Measurements from ENCODE around the gene ADM5.

Gene ADM5

DNA sequence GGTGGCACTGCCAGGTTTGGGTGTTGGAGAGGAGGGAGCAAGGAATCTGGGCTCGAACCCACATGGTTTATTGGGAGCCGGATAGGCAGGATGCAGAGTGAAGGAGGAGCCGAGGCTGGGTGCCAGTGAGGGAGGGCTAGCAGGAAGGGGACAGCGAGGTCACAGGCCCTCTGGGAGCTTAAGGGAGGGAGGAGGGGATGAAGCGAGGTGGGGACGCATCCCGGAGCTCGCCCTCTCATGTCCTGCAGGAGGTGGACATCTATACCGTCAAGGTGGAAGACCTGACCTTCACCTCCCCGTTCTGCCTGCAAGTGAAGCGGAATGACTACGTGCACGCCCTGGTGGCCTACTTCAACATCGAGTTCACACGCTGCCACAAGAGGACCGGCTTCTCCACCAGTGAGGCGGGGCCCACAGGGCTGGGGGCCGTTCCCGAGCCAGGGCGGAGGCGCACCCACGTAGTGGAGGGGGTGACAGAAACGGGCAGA, 3.5 kb upstream of the ADM5 start:
- H3K36me3 ChIP-seq (ENCODE audit: control insufficient read depth in 4 of 4, insufficient read depth in 4 of 4, low read length in 3 of 4): peaks cover 9 to 74% (median 43%) of the 10 kb centered on the region in 4 experiments
- peaks cover 0 to 41% (median 25%) of the 10 kb centered on the region in 4 experiments for H3K4me1 ChIP-seq (ENCODE audit: control extremely low read depth in 1 of 4, control insufficient read depth in 4 of 4, insufficient read depth in 4 of 4, low read length in 3 of 4)
- H3K4me3 ChIP-seq (ENCODE audit: control insufficient read depth in 1 of 7, extremely low read depth in 1 of 7, insufficient read depth in 4 of 7, low read depth in 2 of 7, low read length in 6 of 7): no peak overlapping the region
- no peak overlapping the region for H3K27ac ChIP-seq (ENCODE audit: insufficient read depth in 1 of 2, low read depth in 1 of 2, low read length in 2 of 2, poor library complexity in 1 of 2, severe bottlenecking in 2 of 2)
- 96% methylated on average over 22 of the region's 23 CpGs for WGBS (ENCODE audit: insufficient coverage)
- ChIA-PET CTCF (interaction anchor here (1.0 to 2.4 kb wide), 4 partner anchors 8 to 77 kb away, joined by 3 to 7 read pairs (median 4); partner anchors contain the start of genes PRMT1 and TSKS), POLR2A (interaction anchor here (0.6 kb wide), 1 partner anchor 113 kb away, joined by 6 read pairs; no protein-coding TSS in a partner anchor)
- H3K9me3 ChIP-seq (ENCODE audit: control extremely low read depth in 1 of 5, control insufficient read depth in 4 of 5, insufficient read depth in 2 of 5, low read depth in 1 of 5, low read length in 4 of 5): no peaks in the 10 kb centered on the region
- peaks cover 0 to 20% (median 14%) of the 10 kb centered on the region in 5 experiments for H3K27me3 ChIP-seq (replicated peaks in 2 of 5; ENCODE audit: control insufficient read depth in 4 of 5, insufficient read depth in 5 of 5, low read length in 4 of 5)
- no peak for DNase-seq

GRCh38 chr19:49686503-49687088, 2.8 kb upstream of the ADM5 start:
- CTCF ChIA-PET: interaction anchor here (1.0 to 2.4 kb wide), 2 partner anchors 9 to 77 kb away, joined by 3 to 7 read pairs; partner anchors contain the start of genes PRMT1 and TSKS
- 92% methylated on average over 13 of the region's 27 CpGs for WGBS (ENCODE audit: insufficient coverage)

DNA sequence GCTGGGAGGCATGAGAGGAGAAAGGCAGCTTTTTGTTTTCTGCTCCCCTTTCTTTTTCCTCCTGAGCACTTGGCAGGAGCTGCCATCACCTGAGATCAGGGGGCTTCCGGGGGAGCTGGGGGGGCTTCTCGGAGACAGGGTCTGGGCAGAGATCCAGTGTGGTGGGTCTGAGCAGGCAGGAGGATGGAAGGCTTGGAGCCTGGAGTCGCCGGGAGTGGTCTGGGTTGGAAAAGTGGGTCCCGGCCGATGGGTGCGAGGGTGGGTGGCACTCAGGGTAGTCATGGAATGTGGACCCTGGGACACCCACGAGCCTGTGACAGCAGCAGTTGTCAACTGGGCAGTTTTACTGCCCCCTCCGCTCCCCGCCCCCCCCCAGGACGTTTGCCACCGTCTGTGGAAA, 2.2 kb upstream of the ADM5 start:
- Histone ChIP-seq H3K27me3 (replicated peaks in 2 of 5; ENCODE audit: control insufficient read depth in 4 of 5, insufficient read depth in 5 of 5, low read length in 4 of 5) (peaks cover 0 to 33% (median 19%) of the 10 kb centered on the region in 5 experiments), H3K4me3 (ENCODE audit: control insufficient read depth in 1 of 7, extremely low read depth in 1 of 7, insufficient read depth in 4 of 7, low read depth in 2 of 7, low read length in 6 of 7) (no peak overlapping the region), H3K4me1 (ENCODE audit: control extremely low read depth in 1 of 4, control insufficient read depth in 4 of 4, insufficient read depth in 4 of 4, low read length in 3 of 4) (peaks cover 0 to 48% (median 29%) of the 10 kb centered on the region in 4 experiments), H3K27ac (ENCODE audit: insufficient read depth in 1 of 2, low read depth in 1 of 2, low read length in 2 of 2, poor library complexity in 1 of 2, severe bottlenecking in 2 of 2) (no peak overlapping the region), H3K9me3 (ENCODE audit: control extremely low read depth in 1 of 5, control insufficient read depth in 4 of 5, insufficient read depth in 2 of 5, low read depth in 1 of 5, low read length in 4 of 5) (no peaks in the 10 kb centered on the region), H3K36me3 (ENCODE audit: control insufficient read depth in 4 of 4, insufficient read depth in 4 of 4, low read length in 3 of 4) (peaks cover 5 to 68% (median 38%) of the 10 kb centered on the region in 4 experiments)
- ChIA-PET CTCF (interaction anchor here (2.4 kb wide), 1 partner anchor 9 kb away, joined by 7 read pairs; the partner anchor contains the start of gene PRMT1), POLR2A (no interaction called here)
- 100% methylated on average over 6 of the region's 12 CpGs for WGBS (ENCODE audit: insufficient coverage)
- DNase-seq: no peak

More at GRCh38 chr19:49686503-49687088, 2.8 kb upstream of the ADM5 start:
- Histone ChIP-seq H3K4me3 (ENCODE audit: control insufficient read depth in 1 of 7, extremely low read depth in 1 of 7, insufficient read depth in 4 of 7, low read depth in 2 of 7, low read length in 6 of 7) (no peak overlapping the region), H3K36me3 (ENCODE audit: control insufficient read depth in 4 of 4, insufficient read depth in 4 of 4, low read length in 3 of 4) (peaks cover 9 to 74% (median 43%) of the 10 kb centered on the region in 4 experiments), H3K27ac (ENCODE audit: insufficient read depth in 1 of 2, low read depth in 1 of 2, low read length in 2 of 2, poor library complexity in 1 of 2, severe bottlenecking in 2 of 2) (no peak overlapping the region), H3K27me3 (replicated peaks in 2 of 5; ENCODE audit: control insufficient read depth in 4 of 5, insufficient read depth in 5 of 5, low read length in 4 of 5) (peaks cover 0 to 27% (median 17%) of the 10 kb centered on the region in 5 experiments), H3K4me1 (ENCODE audit: control extremely low read depth in 1 of 4, control insufficient read depth in 4 of 4, insufficient read depth in 4 of 4, low read length in 3 of 4) (peaks cover 0 to 47% (median 29%) of the 10 kb centered on the region in 4 experiments), H3K9me3 (ENCODE audit: control extremely low read depth in 1 of 5, control insufficient read depth in 4 of 5, insufficient read depth in 2 of 5, low read depth in 1 of 5, low read length in 4 of 5) (no peaks in the 10 kb centered on the region)
- no peak for DNase-seq
- POLR2A ChIA-PET: no interaction called here

DNA sequence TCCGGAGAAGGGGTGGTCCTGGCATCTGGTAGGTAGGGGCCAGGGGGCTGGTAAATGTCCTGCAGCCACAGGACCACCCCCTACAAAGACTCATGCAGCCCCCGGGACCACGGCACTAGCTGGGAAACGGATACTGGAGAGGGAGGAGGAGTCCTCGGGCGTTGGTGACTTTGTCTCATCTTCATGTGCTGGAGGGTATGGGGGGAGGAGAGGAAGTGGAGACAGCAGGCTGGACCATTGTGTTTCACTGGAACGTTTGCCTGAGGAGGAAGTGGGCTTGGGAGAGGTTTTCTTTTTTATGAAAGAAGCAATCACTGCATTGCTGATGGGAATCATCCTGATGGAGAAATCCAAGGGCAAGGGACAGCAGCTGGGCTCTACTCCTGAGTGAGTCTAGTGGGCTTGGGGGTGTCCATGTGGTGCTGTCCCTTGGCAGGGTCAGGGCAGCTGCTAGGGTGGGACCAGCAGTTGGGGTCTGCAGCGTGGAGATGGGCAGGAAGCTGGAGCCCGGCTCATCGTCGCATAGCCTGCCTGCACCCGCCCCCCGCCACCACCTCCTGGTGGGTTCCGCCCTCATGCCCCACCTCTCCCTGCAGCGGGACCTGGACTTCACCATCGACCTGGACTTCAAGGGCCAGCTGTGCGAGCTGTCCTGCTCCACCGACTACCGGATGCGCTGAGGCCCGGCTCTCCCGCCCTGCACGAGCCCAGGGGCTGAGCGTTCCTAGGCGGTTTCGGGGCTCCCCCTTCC, 1.7 kb upstream of the ADM5 start:
- Histone ChIP-seq H3K36me3 (ENCODE audit: control insufficient read depth in 4 of 4, insufficient read depth in 4 of 4, low read length in 3 of 4) (peaks cover 2 to 63% (median 34%) of the 10 kb centered on the region in 4 experiments), H3K4me1 (ENCODE audit: control extremely low read depth in 1 of 4, control insufficient read depth in 4 of 4, insufficient read depth in 4 of 4, low read length in 3 of 4) (peaks cover 0 to 48% (median 29%) of the 10 kb centered on the region in 4 experiments), H3K9me3 (ENCODE audit: control extremely low read depth in 1 of 5, control insufficient read depth in 4 of 5, insufficient read depth in 2 of 5, low read depth in 1 of 5, low read length in 4 of 5) (no peaks in the 10 kb centered on the region), H3K27ac (ENCODE audit: insufficient read depth in 1 of 2, low read depth in 1 of 2, low read length in 2 of 2, poor library complexity in 1 of 2, severe bottlenecking in 2 of 2) (no peak overlapping the region), H3K4me3 (ENCODE audit: control insufficient read depth in 1 of 7, extremely low read depth in 1 of 7, insufficient read depth in 4 of 7, low read depth in 2 of 7, low read length in 6 of 7) (no peak overlapping the region), H3K27me3 (replicated peaks in 2 of 5; ENCODE audit: control insufficient read depth in 4 of 5, insufficient read depth in 5 of 5, low read length in 4 of 5) (peaks cover 0 to 38% (median 23%) of the 10 kb centered on the region in 5 experiments)
- WGBS (ENCODE audit: insufficient coverage): 70% methylated on average over 20 of the region's 26 CpGs
- no peak for DNase-seq
- ChIA-PET CTCF (interaction anchor here (2.4 kb wide), 1 partner anchor 10 kb away, joined by 7 read pairs; the partner anchor contains the start of gene PRMT1), POLR2A (interaction anchor here (0.9 kb wide), 1 partner anchor 182 kb away, joined by 3 read pairs; no protein-coding TSS in a partner anchor)

- WGBS (ENCODE audit: insufficient coverage): 78% methylated on average over 6 of the region's 12 CpGs
- Histone ChIP-seq H3K4me3 (ENCODE audit: control insufficient read depth in 1 of 7, extremely low read depth in 1 of 7, insufficient read depth in 4 of 7, low read depth in 2 of 7, low read length in 6 of 7) (no peak overlapping the region), H3K4me1 (ENCODE audit: control extremely low read depth in 1 of 4, control insufficient read depth in 4 of 4, insufficient read depth in 4 of 4, low read length in 3 of 4) (peaks cover 0 to 48% (median 29%) of the 10 kb centered on the region in 4 experiments), H3K9me3 (ENCODE audit: control extremely low read depth in 1 of 5, control insufficient read depth in 4 of 5, insufficient read depth in 2 of 5, low read depth in 1 of 5, low read length in 4 of 5) (no peaks in the 10 kb centered on the region), H3K36me3 (ENCODE audit: control insufficient read depth in 4 of 4, insufficient read depth in 4 of 4, low read length in 3 of 4) (peaks cover 2 to 58% (median 31%) of the 10 kb centered on the region in 4 experiments), H3K27ac (ENCODE audit: insufficient read depth in 1 of 2, low read depth in 1 of 2, low read length in 2 of 2, poor library complexity in 1 of 2, severe bottlenecking in 2 of 2) (no peak overlapping the region), H3K27me3 (replicated peaks in 2 of 5; ENCODE audit: control insufficient read depth in 4 of 5, insufficient read depth in 5 of 5, low read length in 4 of 5) (peaks cover 0 to 38% (median 23%) of the 10 kb centered on the region in 5 experiments)
- CTCF ChIA-PET: interaction anchor here (1.2 to 2.5 kb wide), 5 partner anchors 8 to 123 kb away, joined by 3 to 8 read pairs (median 4); partner anchors contain the start of gene AP2A1
- DNase-seq: no peak
- POLR2A ChIA-PET: interaction anchor here (0.9 to 1.4 kb wide), 2 partner anchors 12 to 181 kb away, joined by 3 to 4 read pairs; partner anchors contain the start of gene PRMT1
Measured at GRCh38 chr19:49688531-49689132, 762 bp upstream of the ADM5 start.

DNA sequence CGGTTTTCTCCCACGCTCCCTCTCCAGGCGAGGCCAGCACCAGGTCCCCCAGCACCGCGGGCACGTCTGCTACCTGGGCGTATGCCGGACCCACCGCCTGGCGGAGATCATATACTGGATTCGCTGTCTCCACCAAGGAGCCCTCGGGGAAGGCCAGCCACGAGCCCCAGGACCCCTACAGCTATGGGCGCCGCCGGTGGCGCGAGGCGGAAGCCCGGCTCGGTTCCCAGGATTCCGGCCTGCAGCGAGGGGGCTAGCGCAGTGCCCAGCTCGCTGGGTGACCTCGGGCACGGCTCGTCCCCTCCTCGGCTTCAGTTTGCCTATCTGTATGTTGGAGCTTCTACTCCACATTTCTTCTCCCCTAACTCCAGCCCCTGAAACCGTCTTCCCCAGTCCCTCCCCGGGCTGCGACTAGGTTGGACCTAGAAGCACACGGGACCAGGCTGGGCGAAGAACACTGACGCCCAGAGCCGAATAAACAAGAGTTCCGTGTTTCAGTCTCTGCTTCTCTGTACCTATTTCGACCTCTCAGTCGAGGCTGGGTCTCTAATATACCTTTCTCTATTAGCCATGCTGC, 773 bp downstream of the ADM5 start:
- no peaks in the 10 kb centered on the region for H3K9me3 ChIP-seq (ENCODE audit: control extremely low read depth in 1 of 5, control insufficient read depth in 4 of 5, insufficient read depth in 2 of 5, low read depth in 1 of 5, low read length in 4 of 5)
- POLR2A ChIA-PET: interaction anchor here (1.4 kb wide), 2 partner anchors 13 to 14 kb away, joined by 3 to 4 read pairs; partner anchors contain the start of gene PRMT1
- peaks cover 0 to 48% (median 29%) of the 10 kb centered on the region in 4 experiments for H3K4me1 ChIP-seq (ENCODE audit: control extremely low read depth in 1 of 4, control insufficient read depth in 4 of 4, insufficient read depth in 4 of 4, low read length in 3 of 4)
- WGBS (ENCODE audit: insufficient coverage): 40% methylated on average over 39 of the region's 39 CpGs
- H3K27ac ChIP-seq (ENCODE audit: insufficient read depth in 1 of 2, low read depth in 1 of 2, low read length in 2 of 2, poor library complexity in 1 of 2, severe bottlenecking in 2 of 2): no peak overlapping the region
- peaks cover 0 to 38% (median 23%) of the 10 kb centered on the region in 5 experiments for H3K27me3 ChIP-seq (replicated peaks in 2 of 5; ENCODE audit: control insufficient read depth in 4 of 5, insufficient read depth in 5 of 5, low read length in 4 of 5)
- peak overlapping the region in 4 of 7 experiments; percentile 3 to 59 (median 22) for H3K4me3 ChIP-seq (ENCODE audit: control insufficient read depth in 1 of 7, extremely low read depth in 1 of 7, insufficient read depth in 4 of 7, low read depth in 2 of 7, low read length in 6 of 7)
- H3K36me3 ChIP-seq (ENCODE audit: control insufficient read depth in 4 of 4, insufficient read depth in 4 of 4, low read length in 3 of 4): peaks cover 0 to 42% (median 18%) of the 10 kb centered on the region in 4 experiments
- CTCF ChIA-PET: interaction anchor here (0.5 to 2.5 kb wide), 6 partner anchors 9 to 76 kb away, joined by 3 to 8 read pairs (median 4); partner anchors contain the start of gene AP2A1
- no peak for DNase-seq

Data from common myeloid progenitor, CD34-positive (primary cell).